Epithelial cell of prostate (primary cell): ENCODE measurements around the gene REPS2.
"Not testable (repeated sequence)": the region's sequence is repeated elsewhere in the genome, so short reads cannot be mapped to it uniquely, and the experiment has no call there.

Experiments
- DNase-seq: peaks from one replicate; pipeline ENCODE4 v3.0.0-alpha.2; 2011; ENCODE audit warnings: low read depth, low spot score
- H3K27ac ChIP-seq: fragments of 450-650 bp; 2 replicates; pipeline ENCODE4 v1.5.1; 2017; ENCODE audit warnings: mild to moderate bottlenecking

Gene REPS2

GRCh38 chrX:16962661-16963060 lies 16.2 kb downstream of the REPS2 start:
- DNase-seq, H3K27ac ChIP-seq: not testable (repeated sequence)

DNA sequence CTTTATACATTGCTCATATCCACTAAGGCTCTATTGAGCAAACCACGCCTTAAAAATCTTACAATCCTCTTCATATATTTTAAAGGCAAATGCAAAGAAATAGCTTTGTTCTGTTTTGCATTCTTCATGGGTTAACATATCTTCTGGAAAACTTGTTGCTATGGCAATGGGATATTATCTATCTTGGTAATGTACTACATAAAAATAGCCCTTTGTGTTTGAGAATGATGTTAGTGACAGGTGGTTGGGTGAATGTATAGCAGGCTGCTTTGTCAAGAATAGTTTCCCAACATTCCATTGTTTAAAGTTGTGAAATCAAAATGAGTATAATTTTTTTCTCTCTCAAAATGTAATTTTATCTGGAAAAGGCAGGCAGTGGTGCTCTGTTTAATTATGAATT lies 16.8 kb downstream of the REPS2 start:
- H3K27ac ChIP-seq: no peak overlapping the region
- DNase-seq: no peak

DNA sequence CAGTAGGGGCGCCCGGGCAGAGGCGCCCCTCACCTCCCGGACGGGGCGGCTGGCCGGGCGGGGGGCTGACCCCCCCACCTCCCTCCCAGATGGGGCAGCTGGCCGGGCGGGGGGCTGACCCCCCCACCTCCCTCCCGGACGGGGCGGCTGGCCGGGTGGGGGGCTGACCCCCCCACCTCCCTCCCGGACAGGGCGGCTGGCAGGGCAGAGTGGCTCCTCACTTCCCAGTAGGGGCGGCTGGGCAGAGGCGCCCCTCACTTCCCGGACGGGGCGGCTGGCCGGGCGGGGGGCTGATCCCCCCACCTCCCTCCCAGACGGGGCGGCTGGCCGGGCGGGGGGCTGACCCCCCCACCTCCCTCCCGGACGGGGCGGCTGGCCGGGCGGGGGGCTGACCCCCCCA lies 18.5 kb downstream of the REPS2 start:
- DNase-seq, H3K27ac ChIP-seq: not testable (repeated sequence)

DNA sequence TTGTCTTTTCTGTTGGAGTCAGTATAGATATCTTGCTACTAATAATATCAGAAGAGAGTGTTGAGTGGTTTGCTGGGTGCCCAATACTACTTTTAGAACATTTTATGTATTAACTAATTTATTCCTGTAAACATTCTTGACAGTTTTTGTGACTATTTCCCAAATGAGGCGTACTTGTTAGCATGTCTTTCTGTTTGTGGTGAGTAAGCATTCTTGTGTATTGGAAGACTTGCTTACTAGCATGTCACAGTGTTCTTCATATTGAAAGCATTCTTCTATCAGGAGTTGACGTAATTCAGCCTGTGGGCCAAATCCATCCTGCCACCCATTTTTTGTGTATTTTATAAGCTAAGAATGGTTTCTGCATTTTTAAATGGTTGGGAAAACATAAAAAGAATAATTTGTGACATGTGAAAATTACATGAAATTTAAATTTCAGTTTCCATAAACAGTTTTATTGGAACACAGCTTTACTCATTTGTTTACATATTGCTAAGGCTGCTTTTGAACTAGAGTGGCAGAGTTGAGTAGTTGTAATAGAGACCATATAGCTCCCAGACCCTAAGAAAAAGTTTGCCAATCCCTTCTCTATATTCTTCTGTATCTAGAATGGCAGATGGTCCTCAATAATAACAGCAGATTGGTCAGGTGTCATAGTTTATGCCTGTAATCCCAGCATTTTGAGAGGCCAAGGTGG lies 20.4 kb downstream of the REPS2 start:
- no peak for DNase-seq
- no peak overlapping the region for H3K27ac ChIP-seq

GRCh38 chrX:16968753-16969152 lies 22.3 kb downstream of the REPS2 start:
- H3K27ac ChIP-seq, DNase-seq: not testable (repeated sequence)

DNA sequence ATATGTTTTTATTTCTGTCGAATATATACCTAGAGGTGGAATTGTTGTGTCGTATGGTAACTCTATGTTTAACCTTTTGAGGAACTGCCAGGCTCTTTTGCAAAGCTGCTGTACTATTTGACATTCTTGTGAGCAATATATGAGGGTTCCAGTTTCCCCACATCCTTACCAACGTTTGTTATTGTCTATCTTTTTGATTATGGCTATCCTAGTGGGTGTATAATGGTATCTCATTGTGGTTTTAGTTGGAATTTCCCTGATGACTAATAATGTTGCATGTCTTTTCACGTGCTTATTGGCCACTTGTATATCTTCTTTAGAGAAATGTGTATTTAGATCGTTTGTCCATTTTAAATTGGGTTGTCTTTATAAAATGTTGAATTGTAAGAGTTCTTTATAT lies 24.5 kb downstream of the REPS2 start:
- H3K27ac ChIP-seq: no peak overlapping the region
- no peak for DNase-seq

- no peak for DNase-seq
- no peak overlapping the region for H3K27ac ChIP-seq
Measured at GRCh38 chrX:16971694-16972093, 25.2 kb downstream of the REPS2 start.

DNA sequence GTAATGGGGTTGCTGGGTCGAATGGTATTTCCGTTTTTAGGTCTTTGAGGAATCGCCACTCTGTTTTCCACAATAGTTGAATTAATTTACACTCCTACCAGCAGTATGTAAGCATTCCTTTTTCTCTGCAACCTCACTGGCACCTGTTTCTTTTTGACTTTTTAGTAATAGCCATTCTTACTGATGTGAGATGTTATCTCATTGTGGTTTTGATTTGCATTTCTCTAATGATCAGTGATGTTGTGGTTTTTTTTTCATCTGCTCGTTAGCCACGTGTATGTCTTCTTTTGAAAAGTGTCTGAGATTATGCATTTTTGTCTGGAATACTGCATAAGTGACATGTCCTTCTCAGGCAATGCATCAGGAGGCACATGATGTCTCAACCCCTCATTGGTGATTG lies 28.8 kb downstream of the REPS2 start:
- no peak for DNase-seq
- no peak overlapping the region for H3K27ac ChIP-seq

DNA sequence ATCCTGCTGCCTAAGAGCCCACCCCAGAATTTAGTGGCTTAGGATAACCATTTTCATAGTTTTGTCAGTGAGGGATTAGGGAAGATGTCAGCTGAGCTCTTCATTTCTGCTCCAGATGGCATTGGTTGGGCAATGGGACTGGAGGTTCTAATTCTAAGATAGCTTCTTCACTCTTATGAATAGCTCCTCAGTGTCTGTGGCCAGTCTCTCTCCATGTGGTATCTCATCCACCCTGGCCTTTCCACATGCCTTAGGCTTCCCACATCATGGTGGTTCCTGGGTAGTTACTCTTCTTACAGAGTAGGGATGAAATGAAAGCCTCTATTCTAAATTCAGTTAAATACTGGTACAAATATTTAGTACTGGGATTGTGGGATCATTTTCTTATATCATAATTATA lies 31.3 kb downstream of the REPS2 start:
- H3K27ac ChIP-seq: no peak overlapping the region

GRCh38 chrX:16978193-16978984 lies 31.9 kb downstream of the REPS2 start:
- no peak for DNase-seq

More for the DNA sequence above, 31.3 kb downstream of the REPS2 start:
- DNase-seq: no peak

GRCh38 chrX:16979226-16979625 lies 32.8 kb downstream of the REPS2 start:
- no peak for DNase-seq
- no peak overlapping the region for H3K27ac ChIP-seq

More at GRCh38 chrX:16978193-16978984, 31.9 kb downstream of the REPS2 start:
- no peak overlapping the region for H3K27ac ChIP-seq

DNA sequence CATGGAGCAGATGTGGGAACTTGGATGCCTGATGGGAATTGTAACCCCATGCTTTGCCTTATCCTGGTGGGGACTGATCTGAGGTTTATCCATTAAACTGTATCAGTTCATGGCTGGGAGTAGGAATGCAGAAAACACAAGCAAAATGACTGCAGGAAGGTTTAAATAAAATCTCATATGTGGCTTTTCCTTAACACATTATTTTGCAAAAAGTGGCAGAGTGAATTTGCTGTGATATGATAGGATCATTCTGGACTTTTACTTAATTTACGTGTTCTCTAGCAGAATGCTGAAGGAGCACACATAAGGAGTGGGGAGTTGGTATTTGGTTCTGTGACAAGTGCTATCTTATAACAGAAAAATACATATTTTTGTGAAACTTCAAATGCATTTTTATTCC lies 34.8 kb downstream of the REPS2 start:
- no peak for DNase-seq
- H3K27ac ChIP-seq: no peak overlapping the region

DNA sequence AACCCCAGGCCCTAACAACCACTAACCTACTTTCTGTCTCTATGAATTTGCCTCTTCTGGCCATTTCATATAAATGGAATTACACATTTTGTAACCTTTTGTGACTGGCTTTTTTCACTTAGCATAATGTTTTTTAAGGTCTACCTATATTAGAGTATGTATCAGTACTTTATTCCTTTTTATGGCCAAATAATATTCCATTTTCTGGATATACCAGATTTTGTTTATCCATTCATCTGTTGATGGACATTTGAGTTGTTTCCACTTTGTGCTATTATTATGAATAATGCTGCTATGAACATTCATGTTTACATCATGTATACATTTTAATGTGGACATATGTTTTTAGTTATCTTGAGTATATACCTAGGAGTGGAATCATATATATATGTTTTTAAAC lies 35.5 kb downstream of the REPS2 start:
- no peak for DNase-seq
- H3K27ac ChIP-seq: no peak overlapping the region

GRCh38 chrX:16983051-16983450 lies 36.6 kb downstream of the REPS2 start:
- no peak for DNase-seq
- H3K27ac ChIP-seq: no peak overlapping the region

GRCh38 chrX:16985286-16985685 lies 38.8 kb downstream of the REPS2 start:
- no peak for DNase-seq
- H3K27ac ChIP-seq: no peak overlapping the region

- no peak for DNase-seq
- no peak overlapping the region for H3K27ac ChIP-seq
Measured at GRCh38 chrX:16986169-16986568, 39.7 kb downstream of the REPS2 start.

DNA sequence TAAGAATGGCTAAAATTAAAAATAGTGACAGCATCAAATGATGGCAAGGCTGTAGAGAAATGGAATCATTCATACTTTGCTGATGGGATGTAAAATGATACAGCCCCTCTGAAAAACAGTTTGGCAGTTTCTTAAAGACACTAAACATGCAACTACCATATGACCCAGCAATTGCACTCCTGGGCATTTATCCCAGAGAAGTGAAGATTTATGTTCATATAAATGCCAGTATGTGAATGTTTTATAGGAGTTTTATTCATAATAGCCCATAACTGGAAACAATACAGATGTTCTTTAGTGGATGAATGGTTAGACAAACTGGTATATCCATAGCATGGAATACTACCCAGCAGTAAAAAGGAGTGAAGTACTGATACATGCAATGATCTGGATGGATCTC lies 43.3 kb downstream of the REPS2 start:
- no peak for DNase-seq
- no peak overlapping the region for H3K27ac ChIP-seq

GRCh38 chrX:16990839-16991238 lies 44.4 kb downstream of the REPS2 start:
- no peak for DNase-seq
- no peak overlapping the region for H3K27ac ChIP-seq

- H3K27ac ChIP-seq: no peak overlapping the region
- DNase-seq: no peak
Measured at GRCh38 chrX:16992445-16992844, 46.0 kb downstream of the REPS2 start.

GRCh38 chrX:16992951-16993350 lies 46.5 kb downstream of the REPS2 start:
- no peak overlapping the region for H3K27ac ChIP-seq
- DNase-seq: no peak

DNA sequence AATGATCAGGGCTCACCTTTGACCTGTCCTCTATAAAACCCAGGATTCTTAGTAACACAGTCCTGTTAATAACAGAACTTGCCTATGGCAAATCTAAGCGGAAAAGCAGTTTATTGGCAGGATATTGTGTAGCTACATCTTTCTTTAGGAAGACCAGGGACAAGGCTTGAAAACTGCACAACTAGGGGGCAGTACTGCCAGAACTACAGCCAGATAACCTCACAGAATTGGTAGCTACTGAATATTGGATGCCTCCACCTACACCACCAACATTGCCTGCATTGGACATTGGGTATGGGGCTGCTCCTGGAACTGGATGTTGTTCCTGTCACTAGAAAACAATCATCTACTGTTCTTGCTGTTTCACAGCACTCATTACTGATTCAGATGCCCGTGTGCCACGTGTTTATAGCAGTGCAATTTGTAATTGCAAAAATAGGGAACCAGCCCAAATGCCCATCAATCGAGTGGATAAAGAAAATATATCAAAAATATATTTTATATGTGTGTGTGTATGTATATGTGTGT lies 47.4 kb downstream of the REPS2 start:
- DNase-seq: no peak
- H3K27ac ChIP-seq: no peak overlapping the region
